ENCODE data around the gene NGRN.
"Not testable (repeated sequence)": the region's sequence is repeated elsewhere in the genome, so short reads cannot be mapped to it uniquely, and the experiment has no call there.

Gene NGRN

GRCh38 chr15:90294601-90295269 lies 29.3 kb downstream of the NGRN start:
- Histone ChIP-seq H3K9ac (ENCODE audit: low read length) (no peak overlapping the region), H4K20me1 (ENCODE audit: low read depth, low read length) (no peaks in the 10 kb centered on the region), H3K27ac (ENCODE audit: low read depth, low read length) (no peak overlapping the region), H3K9me2 (replicated peaks; ENCODE audit: insufficient read depth, low read length) (no peaks in the 10 kb centered on the region), H3F3A (ENCODE audit: insufficient read depth) (0 out of 2 replicates have a peak, but pooled peaks cover 4% of the 10 kb centered on the region), H3K27me3 (ENCODE audit: low read length) (no peaks in the 10 kb centered on the region; the same call in 1 of the 2 replicates), H3K36me3 (ENCODE audit: low read length) (no peaks in the 10 kb centered on the region), H3K4me3 (ENCODE audit: insufficient read depth, low read length, poor library complexity, severe bottlenecking) (no peak overlapping the region), H2AFZ (ENCODE audit: low read depth, low read length, severe bottlenecking) (no peak overlapping the region), H3K9me3 (ENCODE audit: insufficient read depth, low read length) (no peaks in the 10 kb centered on the region), H3K4me2 (ENCODE audit: low read depth, low read length, poor library complexity, severe bottlenecking) (no peak overlapping the region), H3K79me2 (ENCODE audit: insufficient read depth, low read length) (no peaks in the 10 kb centered on the region)
- TF ChIP-seq CTCF (IDR thresholded peaks at IDR 0.05; ENCODE audit: insufficient read depth, low read length, poor library complexity, severe bottlenecking) (no peak), EZH2phosphoT487 (conservative IDR thresholded peaks at IDR 0.05; ENCODE audit: low read length) (no peak)

- Histone ChIP-seq H3F3A (ENCODE audit: insufficient read depth) (0 out of 2 replicates have a peak, but pooled peaks cover 4% of the 10 kb centered on the region), H3K27ac (ENCODE audit: low read depth, low read length) (no peak overlapping the region), H3K4me2 (ENCODE audit: low read depth, low read length, poor library complexity, severe bottlenecking) (no peak overlapping the region), H3K27me3 (ENCODE audit: low read length) (no peaks in the 10 kb centered on the region; the same call in 1 of the 2 replicates), H3K4me3 (ENCODE audit: insufficient read depth, low read length, poor library complexity, severe bottlenecking) (no peak overlapping the region), H4K20me1 (ENCODE audit: low read depth, low read length) (no peaks in the 10 kb centered on the region), H3K36me3 (ENCODE audit: low read length) (no peaks in the 10 kb centered on the region), H2AFZ (ENCODE audit: low read depth, low read length, severe bottlenecking) (no peak overlapping the region), H3K9ac (ENCODE audit: low read length) (no peak overlapping the region), H3K79me2 (ENCODE audit: insufficient read depth, low read length) (no peaks in the 10 kb centered on the region), H3K9me2 (replicated peaks; ENCODE audit: insufficient read depth, low read length) (no peaks in the 10 kb centered on the region), H3K9me3 (ENCODE audit: insufficient read depth, low read length) (no peaks in the 10 kb centered on the region)
- TF ChIP-seq CTCF (IDR thresholded peaks at IDR 0.05; ENCODE audit: insufficient read depth, low read length, poor library complexity, severe bottlenecking) (no peak), EZH2phosphoT487 (conservative IDR thresholded peaks at IDR 0.05; ENCODE audit: low read length) (no peak)
Measured at GRCh38 chr15:90295270-90295648, 29.8 kb downstream of the NGRN start.

DNA sequence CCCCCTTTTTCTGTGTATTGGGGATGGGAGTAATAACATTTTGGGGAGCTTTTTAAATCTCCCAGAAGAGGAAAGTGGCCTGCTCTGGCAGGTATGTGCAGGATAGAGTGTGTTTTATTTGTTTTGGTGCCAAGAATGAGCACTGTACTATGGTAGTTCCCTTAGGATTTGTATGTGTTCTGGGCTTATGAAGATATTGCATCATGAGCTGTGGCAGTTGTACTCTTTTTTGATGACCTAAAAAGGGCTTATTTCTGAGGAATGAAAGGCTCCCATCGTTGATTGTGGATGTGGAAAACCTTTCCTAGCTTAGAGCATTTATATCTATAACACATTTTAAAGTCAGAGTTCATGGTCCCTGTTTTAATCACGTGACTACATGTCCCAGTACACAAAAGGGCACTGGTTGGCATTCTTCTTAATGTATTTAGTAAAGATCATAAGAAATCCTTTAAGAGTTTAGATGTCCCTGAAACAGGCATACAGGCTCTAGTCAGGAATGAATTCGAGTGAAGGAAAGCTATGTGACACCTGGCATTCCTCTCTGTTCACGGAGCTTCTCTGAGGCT lies 30.9 kb downstream of the NGRN start:
- not testable (repeated sequence) for H3K79me2 ChIP-seq (ENCODE audit: insufficient read depth, low read length); H3F3A ChIP-seq (ENCODE audit: insufficient read depth); H3K9ac ChIP-seq (ENCODE audit: low read length); H3K9me3 ChIP-seq (ENCODE audit: insufficient read depth, low read length); H3K36me3 ChIP-seq (ENCODE audit: low read length); H3K9me2 ChIP-seq (replicated peaks; ENCODE audit: insufficient read depth, low read length); H3K27ac ChIP-seq (ENCODE audit: low read depth, low read length); H3K27me3 ChIP-seq (ENCODE audit: low read length); H3K4me3 ChIP-seq (ENCODE audit: insufficient read depth, low read length, poor library complexity, severe bottlenecking); H3K4me2 ChIP-seq (ENCODE audit: low read depth, low read length, poor library complexity, severe bottlenecking); H2AFZ ChIP-seq (ENCODE audit: low read depth, low read length, severe bottlenecking); H4K20me1 ChIP-seq (ENCODE audit: low read depth, low read length)

DNA sequence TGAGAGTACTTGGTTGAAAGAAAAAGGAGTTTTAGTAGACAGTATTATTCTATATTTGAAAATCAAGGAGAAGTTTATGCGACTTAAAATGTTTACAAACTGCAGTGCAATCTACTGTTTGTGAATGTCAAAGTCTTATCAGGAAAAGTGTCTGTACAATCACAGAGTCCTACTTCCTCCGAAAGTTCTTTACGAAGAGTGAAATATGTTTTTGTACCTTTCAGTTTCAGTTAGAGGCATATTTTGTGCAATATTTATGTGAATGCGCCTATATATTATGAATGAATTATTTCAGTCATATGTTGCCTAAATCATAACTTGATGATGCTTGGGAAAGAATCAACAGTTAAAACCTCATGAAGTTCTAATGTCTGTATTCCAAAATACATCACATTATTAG lies 31.5 kb downstream of the NGRN start:
- Histone ChIP-seq H3K27me3 (ENCODE audit: low read length) (no peaks in the 10 kb centered on the region; the same call in 1 of the 2 replicates), H4K20me1 (ENCODE audit: low read depth, low read length) (no peaks in the 10 kb centered on the region), H3K27ac (ENCODE audit: low read depth, low read length) (no peak overlapping the region), H3F3A (ENCODE audit: insufficient read depth) (0 out of 2 replicates have a peak, but pooled peaks cover 4% of the 10 kb centered on the region), H3K36me3 (ENCODE audit: low read length) (no peaks in the 10 kb centered on the region), H3K9me3 (ENCODE audit: insufficient read depth, low read length) (no peaks in the 10 kb centered on the region), H2AFZ (ENCODE audit: low read depth, low read length, severe bottlenecking) (no peak overlapping the region), H3K9me2 (replicated peaks; ENCODE audit: insufficient read depth, low read length) (no peaks in the 10 kb centered on the region), H3K4me2 (ENCODE audit: low read depth, low read length, poor library complexity, severe bottlenecking) (no peak overlapping the region), H3K79me2 (ENCODE audit: insufficient read depth, low read length) (no peaks in the 10 kb centered on the region), H3K4me3 (ENCODE audit: insufficient read depth, low read length, poor library complexity, severe bottlenecking) (no peak overlapping the region), H3K9ac (ENCODE audit: low read length) (no peak overlapping the region)
- TF ChIP-seq CTCF (IDR thresholded peaks at IDR 0.05; ENCODE audit: insufficient read depth, low read length, poor library complexity, severe bottlenecking) (no peak), EZH2phosphoT487 (conservative IDR thresholded peaks at IDR 0.05; ENCODE audit: low read length) (no peak)

Measured in SU-DHL-6 (cell line).